ENCODE results near the gene FOXL1. TPM values are rescaled to one million over a fixed set of nuclear protein-coding genes. Genes with fewer than 3 reads are reported as not detected.
A peak's percentile ranks its signal among the peaks of the same experiment; 100 is the strongest.

Gene FOXL1
- total and polyA plus RNA-seq, 2 of the 13 experiments (the other 11 are each of a cell fraction or from before 2014, with no cell fraction given): not detected

DNA sequence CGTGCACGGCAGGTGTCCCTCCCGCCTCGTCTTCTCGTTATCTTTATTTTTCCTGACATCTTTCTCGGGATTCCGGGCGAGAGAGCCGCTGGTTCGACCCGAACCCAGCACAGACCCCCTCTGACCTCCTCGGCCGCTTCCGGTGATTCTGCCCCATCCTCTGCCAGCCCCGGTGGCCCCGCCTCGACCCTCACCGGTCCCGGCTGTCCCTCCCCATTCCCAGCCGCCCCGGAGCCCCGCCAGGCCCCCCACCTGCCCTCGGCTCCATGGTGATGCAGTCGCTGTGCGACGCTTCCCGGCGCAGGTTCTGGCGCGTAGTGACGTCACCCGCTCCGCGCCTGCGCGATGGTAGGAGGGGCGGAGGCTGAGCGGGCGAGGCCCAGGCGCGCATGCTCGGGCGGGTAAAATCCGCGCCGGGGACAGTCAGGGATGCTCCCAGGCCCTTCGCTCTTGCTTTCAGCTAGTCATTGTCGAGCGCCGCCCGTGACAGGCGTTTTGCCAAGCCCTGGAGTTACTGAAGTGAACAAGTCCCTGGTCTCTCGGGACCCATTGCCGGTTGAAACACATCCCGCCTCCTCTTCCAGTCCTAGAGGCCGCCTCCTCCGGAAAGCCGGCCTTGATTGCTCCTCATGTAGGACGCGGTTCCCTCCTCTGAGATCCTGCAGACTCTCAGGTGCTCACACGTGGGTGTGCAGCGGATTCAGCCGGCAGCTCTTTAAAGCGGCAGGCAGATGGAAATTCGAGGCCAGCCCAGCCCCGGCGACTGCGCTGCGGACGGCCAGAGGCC lies 23.2 kb upstream of the FOXL1 start, which contains the start of gene MTHFSD (continued):
- TF ChIP-seq BHLHE40 (IDR thresholded peaks at IDR 0.05; ENCODE audit: low read length): no peak
- peak; percentile 72 for TF ChIP-seq ARNT2 (CRISPR knock-in tag; IDR thresholded peaks at IDR 0.05; ENCODE audit: low read depth)
- TF ChIP-seq ZNF749 (CRISPR knock-in tag; IDR thresholded peaks at IDR 0.05; ENCODE audit: borderline replicate concordance): 0 out of 2 replicates have a peak, but pooled peaks have one; percentile 63
- TF ChIP-seq, protein P1, sequence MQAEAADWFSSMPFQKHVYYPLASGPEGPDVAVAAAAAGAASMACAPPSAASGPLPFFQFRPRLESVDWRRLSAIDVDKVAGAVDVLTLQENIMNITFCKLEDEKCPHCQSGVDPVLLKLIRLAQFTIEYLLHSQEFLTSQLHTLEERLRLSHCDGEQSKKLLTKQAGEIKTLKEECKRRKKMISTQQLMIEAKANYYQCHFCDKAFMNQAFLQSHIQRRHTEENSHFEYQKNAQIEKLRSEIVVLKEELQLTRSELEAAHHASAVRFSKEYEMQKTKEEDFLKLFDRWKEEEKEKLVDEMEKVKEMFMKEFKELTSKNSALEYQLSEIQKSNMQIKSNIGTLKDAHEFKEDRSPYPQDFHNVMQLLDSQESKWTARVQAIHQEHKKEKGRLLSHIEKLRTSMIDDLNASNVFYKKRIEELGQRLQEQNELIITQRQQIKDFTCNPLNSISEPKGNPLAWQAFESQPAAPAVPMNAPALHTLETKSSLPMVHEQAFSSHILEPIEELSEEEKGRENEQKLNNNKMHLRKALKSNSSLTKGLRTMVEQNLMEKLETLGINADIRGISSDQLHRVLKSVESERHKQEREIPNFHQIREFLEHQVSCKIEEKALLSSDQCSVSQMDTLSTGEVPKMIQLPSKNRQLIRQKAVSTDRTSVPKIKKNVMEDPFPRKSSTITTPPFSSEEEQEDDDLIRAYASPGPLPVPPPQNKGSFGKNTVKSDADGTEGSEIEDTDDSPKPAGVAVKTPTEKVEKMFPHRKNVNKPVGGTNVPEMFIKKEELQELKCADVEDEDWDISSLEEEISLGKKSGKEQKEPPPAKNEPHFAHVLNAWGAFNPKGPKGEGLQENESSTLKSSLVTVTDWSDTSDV (CRISPR knock-in tag; IDR thresholded peaks at IDR 0.05): peak; percentile 36; the same call in 1 of the 2 replicates
- TF ChIP-seq ZNF17 (CRISPR knock-in tag; IDR thresholded peaks at IDR 0.05): no peak
- peak; percentile 86 for TF ChIP-seq ZNF772 (CRISPR knock-in tag; IDR thresholded peaks at IDR 0.05)
- TF ChIP-seq, protein P2, sequence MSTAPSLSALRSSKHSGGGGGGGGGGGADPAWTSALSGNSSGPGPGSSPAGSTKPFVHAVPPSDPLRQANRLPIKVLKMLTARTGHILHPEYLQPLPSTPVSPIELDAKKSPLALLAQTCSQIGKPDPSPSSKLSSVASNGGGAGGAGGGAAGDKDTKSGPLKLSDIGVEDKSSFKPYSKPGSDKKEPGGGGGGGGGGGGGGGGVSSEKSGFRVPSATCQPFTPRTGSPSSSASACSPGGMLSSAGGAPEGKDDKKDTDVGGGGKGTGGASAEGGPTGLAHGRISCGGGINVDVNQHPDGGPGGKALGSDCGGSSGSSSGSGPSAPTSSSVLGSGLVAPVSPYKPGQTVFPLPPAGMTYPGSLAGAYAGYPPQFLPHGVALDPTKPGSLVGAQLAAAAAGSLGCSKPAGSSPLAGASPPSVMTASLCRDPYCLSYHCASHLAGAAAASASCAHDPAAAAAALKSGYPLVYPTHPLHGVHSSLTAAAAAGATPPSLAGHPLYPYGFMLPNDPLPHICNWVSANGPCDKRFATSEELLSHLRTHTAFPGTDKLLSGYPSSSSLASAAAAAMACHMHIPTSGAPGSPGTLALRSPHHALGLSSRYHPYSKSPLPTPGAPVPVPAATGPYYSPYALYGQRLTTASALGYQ (CRISPR knock-in tag; IDR thresholded peaks at IDR 0.05): no peak
- peak; percentile 82 for TF ChIP-seq ZSCAN31 (CRISPR knock-in tag; IDR thresholded peaks at IDR 0.05; ENCODE audit: low read depth)
- TF ChIP-seq RFXANK (CRISPR knock-in tag; IDR thresholded peaks at IDR 0.05): 0 out of 2 replicates have a peak, but pooled peaks have one; percentile 33
- peak; percentile 90; the same call in 1 of the 2 replicates for TF ChIP-seq ZNF547 (CRISPR knock-in tag; IDR thresholded peaks at IDR 0.05)
- no peak for TF ChIP-seq FLYWCH1 (CRISPR knock-in tag; IDR thresholded peaks at IDR 0.05)
- TF ChIP-seq ZFP62 (CRISPR knock-in tag; IDR thresholded peaks at IDR 0.05): no peak
- TF ChIP-seq, protein P3, sequence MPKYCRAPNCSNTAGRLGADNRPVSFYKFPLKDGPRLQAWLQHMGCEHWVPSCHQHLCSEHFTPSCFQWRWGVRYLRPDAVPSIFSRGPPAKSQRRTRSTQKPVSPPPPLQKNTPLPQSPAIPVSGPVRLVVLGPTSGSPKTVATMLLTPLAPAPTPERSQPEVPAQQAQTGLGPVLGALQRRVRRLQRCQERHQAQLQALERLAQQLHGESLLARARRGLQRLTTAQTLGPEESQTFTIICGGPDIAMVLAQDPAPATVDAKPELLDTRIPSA (CRISPR knock-in tag; IDR thresholded peaks at IDR 0.05; ENCODE audit: borderline replicate concordance): no peak; the same call in 1 of the 2 replicates
- TF ChIP-seq, protein P4, sequence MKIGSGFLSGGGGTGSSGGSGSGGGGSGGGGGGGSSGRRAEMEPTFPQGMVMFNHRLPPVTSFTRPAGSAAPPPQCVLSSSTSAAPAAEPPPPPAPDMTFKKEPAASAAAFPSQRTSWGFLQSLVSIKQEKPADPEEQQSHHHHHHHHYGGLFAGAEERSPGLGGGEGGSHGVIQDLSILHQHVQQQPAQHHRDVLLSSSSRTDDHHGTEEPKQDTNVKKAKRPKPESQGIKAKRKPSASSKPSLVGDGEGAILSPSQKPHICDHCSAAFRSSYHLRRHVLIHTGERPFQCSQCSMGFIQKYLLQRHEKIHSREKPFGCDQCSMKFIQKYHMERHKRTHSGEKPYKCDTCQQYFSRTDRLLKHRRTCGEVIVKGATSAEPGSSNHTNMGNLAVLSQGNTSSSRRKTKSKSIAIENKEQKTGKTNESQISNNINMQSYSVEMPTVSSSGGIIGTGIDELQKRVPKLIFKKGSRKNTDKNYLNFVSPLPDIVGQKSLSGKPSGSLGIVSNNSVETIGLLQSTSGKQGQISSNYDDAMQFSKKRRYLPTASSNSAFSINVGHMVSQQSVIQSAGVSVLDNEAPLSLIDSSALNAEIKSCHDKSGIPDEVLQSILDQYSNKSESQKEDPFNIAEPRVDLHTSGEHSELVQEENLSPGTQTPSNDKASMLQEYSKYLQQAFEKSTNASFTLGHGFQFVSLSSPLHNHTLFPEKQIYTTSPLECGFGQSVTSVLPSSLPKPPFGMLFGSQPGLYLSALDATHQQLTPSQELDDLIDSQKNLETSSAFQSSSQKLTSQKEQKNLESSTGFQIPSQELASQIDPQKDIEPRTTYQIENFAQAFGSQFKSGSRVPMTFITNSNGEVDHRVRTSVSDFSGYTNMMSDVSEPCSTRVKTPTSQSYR (CRISPR knock-in tag; IDR thresholded peaks at IDR 0.05; ENCODE audit: borderline replicate concordance): no peak
- TF ChIP-seq MATR3 (CRISPR knock-in tag; IDR thresholded peaks at IDR 0.05): no peak
- TF ChIP-seq, protein P5, sequence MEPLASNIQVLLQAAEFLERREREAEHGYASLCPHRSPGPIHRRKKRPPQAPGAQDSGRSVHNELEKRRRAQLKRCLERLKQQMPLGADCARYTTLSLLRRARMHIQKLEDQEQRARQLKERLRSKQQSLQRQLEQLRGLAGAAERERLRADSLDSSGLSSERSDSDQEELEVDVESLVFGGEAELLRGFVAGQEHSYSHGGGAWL (CRISPR knock-in tag; IDR thresholded peaks at IDR 0.05): no peak
- TF ChIP-seq ZNF263 (CRISPR knock-in tag; IDR thresholded peaks at IDR 0.05): no peak
- no peak for TF ChIP-seq ZNF543 (CRISPR knock-in tag; IDR thresholded peaks at IDR 0.05)
- TF ChIP-seq, protein P6, sequence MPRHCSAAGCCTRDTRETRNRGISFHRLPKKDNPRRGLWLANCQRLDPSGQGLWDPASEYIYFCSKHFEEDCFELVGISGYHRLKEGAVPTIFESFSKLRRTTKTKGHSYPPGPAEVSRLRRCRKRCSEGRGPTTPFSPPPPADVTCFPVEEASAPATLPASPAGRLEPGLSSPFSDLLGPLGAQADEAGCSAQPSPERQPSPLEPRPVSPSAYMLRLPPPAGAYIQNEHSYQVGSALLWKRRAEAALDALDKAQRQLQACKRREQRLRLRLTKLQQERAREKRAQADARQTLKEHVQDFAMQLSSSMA (CRISPR knock-in tag; IDR thresholded peaks at IDR 0.05): no peak
- peak; percentile 12; the same call in 1 of the 2 replicates for TF ChIP-seq EED (CRISPR knock-in tag; IDR thresholded peaks at IDR 0.05)
